NCI-H1436 (cell line): ENCODE results near the gene LDLRAD3.
"Not testable (repeated sequence)": the region's sequence is repeated elsewhere in the genome, so short reads cannot be mapped to it uniquely, and the experiment has no call there.

ENCODE experiments used
- DNase-seq: peaks from one replicate; lab custom pipeline; 2025; lab: John Stamatoyannopoulos, UW

LDLRAD3 gene, protein sequence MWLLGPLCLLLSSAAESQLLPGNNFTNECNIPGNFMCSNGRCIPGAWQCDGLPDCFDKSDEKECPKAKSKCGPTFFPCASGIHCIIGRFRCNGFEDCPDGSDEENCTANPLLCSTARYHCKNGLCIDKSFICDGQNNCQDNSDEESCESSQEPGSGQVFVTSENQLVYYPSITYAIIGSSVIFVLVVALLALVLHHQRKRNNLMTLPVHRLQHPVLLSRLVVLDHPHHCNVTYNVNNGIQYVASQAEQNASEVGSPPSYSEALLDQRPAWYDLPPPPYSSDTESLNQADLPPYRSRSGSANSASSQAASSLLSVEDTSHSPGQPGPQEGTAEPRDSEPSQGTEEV

DNA sequence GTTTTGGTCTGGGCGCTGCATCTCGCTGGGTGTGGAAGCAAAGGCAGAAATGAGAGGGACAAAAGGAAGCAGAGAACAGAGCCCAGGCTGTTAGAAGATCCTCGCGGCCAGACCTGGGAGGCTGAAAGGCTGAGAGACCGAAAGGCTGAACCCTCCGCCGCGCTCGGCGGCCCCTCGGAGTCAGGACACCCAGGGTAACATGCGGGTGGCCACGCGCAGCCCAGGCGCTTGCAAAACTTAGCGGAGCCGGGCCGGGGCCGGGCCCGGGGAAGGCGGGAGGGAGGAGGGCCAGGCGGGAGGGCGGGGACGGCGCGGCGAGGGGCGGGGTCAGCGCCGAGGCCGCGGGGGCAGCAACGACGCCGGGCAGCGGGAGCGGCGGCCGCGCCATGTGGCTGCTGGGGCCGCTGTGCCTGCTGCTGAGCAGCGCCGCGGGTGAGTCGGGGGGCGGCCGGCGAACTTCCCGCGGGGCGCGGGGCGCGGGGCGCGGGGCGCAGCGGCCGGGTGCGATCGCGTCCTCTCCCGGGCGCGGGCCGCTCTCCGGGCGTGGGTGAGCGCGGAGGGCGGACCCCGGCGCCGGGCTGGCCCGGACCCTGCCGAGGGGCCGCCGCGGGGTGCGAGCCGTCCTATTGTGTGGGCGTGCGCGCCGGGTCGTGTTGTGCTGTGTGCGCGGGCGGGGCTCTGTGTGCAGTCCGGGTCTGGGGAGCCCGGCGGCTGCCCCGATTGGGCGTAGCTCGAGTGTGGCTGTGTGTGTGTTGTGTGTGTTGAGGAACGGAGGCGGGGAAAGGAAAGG, at the start of gene LDLRAD3:
Gene LDLRAD3, plus strand, starts transcription at position 350 of the 790 bp plus-strand sequence. Its CDS starts 37 bp downstream, at position 387.
- peak; percentile 34 for DNase-seq

GRCh38 chr11:35897019-35897418, 46.8 kb upstream of the LDLRAD3 start:
- no peak for DNase-seq

DNA sequence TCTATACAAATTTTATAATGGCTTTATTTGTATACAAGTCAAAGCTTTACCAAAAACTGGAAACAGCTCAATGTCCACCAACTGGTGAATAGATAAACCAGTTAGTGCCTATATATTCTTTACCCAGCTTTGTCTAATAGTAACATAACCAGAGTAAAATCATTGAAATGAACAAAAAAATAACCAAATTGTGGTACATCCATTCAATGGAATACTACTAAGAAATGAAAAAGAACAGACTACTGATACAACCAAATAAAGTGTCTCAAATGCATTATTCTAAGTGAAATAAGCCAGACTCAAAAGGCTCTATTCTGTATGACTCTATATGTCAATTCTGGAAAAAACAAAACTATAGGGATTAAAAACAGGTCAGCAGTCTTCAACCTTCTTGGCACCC, 40.9 kb upstream of the LDLRAD3 start:
- no peak for DNase-seq

- no peak for DNase-seq
These were observed 38.1 kb upstream of the LDLRAD3 start for GRCh38 chr11:35905646-35906276.

GRCh38 chr11:35906277-35906661, 37.6 kb upstream of the LDLRAD3 start:
- DNase-seq = no peak

GRCh38 chr11:35906681-35907080, 37.2 kb upstream of the LDLRAD3 start:
- no peak for DNase-seq

- DNase-seq = no peak
These were observed 36.0 kb upstream of the LDLRAD3 start for GRCh38 chr11:35907648-35908431.

DNA sequence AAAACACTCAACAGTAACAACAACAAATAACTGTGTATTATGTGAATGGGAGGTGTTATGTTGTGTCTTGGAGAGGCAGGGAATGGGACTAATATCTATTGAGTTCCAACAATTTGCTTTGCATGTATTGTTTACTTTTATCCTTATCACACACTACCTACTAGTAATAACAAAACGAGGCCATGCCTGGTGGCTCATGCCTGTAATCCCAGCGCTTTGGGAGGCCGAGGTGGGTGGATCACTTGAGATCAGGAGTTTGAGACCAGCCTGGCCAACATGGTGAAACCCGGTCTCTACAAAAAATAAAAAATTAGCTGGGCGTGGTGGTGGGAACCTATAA, 35.5 kb upstream of the LDLRAD3 start:
- DNase-seq = not testable (repeated sequence)

- DNase-seq = no peak
These were observed 34.2 kb upstream of the LDLRAD3 start for GRCh38 chr11:35909511-35910265.

GRCh38 chr11:35911013-35911412, 32.8 kb upstream of the LDLRAD3 start:
- no peak for DNase-seq

DNA sequence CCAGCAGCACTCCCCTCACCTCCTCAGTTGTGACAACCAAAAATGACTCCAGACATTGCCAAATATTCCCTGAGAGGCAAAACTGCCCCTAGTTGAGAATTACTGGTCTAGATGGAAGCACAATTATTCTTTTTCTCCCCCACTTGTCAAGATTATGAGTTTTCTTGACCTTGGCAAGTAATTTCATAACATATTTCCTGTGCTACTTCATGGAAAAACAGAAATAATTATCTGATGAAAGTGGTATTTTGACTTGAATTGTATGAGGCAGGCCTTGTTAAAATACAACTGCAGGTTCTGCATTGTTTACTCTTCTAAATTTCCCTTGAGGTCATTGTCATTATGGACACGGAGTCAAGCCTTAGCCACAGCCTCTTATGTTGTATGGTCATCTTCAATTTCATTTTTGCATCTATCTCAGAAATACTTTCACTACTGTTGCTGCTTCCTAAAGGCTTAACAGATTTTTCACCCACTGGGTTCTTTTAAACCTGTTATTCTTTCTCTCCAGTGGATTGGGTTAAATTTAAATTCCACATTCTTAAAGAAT, 32.2 kb upstream of the LDLRAD3 start:
- no peak for DNase-seq

GRCh38 chr11:35912436-35912835, 31.4 kb upstream of the LDLRAD3 start:
- DNase-seq = not testable (repeated sequence)

GRCh38 chr11:35912883-35913624, 30.8 kb upstream of the LDLRAD3 start:
- DNase-seq = no peak

GRCh38 chr11:35914816-35915215, 29.0 kb upstream of the LDLRAD3 start:
- no peak for DNase-seq

- DNase-seq = no peak
These were observed 27.6 kb upstream of the LDLRAD3 start for GRCh38 chr11:35916270-35916669.

- DNase-seq = no peak
These were observed 26.2 kb upstream of the LDLRAD3 start for GRCh38 chr11:35917676-35918075.

DNA sequence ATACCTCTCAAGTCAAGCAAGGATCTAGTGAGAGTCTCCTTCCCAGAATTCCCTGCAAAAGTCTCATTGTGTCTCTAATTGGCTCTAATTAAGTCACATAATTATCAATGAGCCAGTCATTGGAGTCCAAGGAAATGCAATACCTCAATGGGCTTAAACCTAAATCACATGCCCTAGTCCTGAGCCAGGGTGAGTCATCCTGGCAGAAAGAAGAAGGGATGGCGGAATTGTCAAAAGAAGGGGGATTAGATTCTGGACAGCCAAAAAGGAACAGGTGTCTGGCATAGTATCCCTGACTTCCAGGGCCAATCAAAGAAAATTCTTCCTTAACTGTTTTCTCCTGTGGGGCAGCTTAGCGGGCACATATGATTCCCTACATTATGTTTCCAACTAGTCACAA, 25.1 kb upstream of the LDLRAD3 start:
- DNase-seq = no peak

DNA sequence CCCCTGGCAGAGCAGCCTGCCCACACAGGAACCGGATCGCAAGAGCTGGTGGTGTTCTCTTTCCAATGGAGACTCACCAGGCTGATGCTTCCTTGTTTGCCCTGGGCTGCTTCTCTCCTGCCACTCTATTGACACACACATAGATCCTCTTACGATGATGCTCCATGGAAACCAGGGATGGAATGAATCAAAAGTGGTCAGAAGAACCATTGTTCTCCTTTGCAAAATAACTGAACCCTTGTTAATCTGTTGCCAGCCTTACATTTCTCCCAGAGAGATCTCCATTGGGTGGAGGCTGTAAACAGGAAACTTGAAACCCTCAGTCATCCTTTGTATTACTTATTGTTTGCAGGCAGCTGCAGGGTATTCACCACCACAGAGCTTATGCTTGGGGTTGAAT, 24.6 kb upstream of the LDLRAD3 start:
- peak; percentile 33 for DNase-seq

DNA sequence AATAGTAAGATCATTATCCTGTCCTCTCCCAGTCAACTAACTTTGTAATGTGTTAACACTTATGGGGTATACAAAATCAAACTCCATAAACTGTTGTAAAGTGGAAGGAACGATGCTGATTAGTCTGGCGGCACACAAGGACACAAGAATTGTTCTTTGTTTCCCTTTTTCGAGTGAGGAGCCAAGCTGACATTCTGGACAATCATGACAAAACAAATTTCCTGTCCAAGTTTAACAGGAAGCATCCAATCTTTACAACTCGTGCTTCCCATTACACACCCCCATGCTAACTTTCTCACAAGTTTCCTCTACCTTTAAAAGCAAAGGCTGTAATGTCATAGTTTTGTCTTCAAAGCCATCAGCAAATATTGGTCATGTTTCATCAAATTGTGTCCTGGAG, 20.4 kb upstream of the LDLRAD3 start:
- DNase-seq = no peak

DNA sequence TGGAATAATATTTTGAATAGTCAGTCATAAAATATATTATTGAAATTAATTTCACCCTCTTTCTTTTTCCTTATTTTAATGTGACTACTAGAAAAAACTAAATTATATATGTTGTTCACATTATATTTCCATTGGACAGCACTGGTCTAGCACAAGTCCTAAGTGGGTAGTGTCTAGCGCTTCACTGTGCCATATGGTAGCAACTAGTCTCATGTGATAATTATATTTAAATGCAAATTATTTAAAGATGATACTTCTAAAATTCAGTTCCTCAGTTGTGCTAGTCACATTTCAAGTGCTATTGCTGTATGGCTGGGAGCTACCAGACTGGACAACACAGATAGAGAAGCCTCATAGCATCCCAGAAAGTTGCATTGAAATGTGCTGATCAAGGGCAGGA, 19.1 kb upstream of the LDLRAD3 start:
- DNase-seq = no peak
